Activated CD4-positive, alpha-beta T cell treated with anti-CD3 and anti-CD28 coated beads for 36 hours (primary cell): ENCODE results near the gene TMX1. TPM values are rescaled to one million over a fixed set of nuclear protein-coding genes. Genes with fewer than 3 reads are reported as not detected.
A peak's percentile ranks its signal among the peaks of the same experiment; 100 is the strongest.

Experiments
- ATAC-seq: fragments of 200-7000 bp; cut with Tn5 transposase; one replicate; pipeline ENCODE4 v1.10.0; 2021; ENCODE audit warnings: mild to moderate bottlenecking, moderate library complexity
- CTCF ChIA-PET: fragments of 350-600 bp; sonication (Branson Sonifier 250); formaldehyde crosslinking; loops from one replicate; lab custom pipeline; 2021; ENCODE audit warnings: antibody characterized with exemption; lab: Charles Lee
- POLR2A ChIA-PET: fragments of 350-600 bp; sonication (Branson Sonifier 250); formaldehyde crosslinking; loops from one replicate; lab custom pipeline; 2021; ENCODE audit warnings: antibody characterized with exemption, inconsistent platforms; lab: Charles Lee
- DNase-seq: peaks from one replicate; pipeline ENCODE4 v3.0.0-alpha.2; 2020
- H3K27ac Mint-ChIP-seq: one replicate; pipeline ENCODE4 v1.8.0; 2021; ENCODE audit warnings: mixed read lengths
- H3K27me3 Mint-ChIP-seq: one replicate; pipeline ENCODE4 v1.8.0; 2021; ENCODE audit warnings: mixed read lengths
- H3K36me3 Mint-ChIP-seq: one replicate; pipeline ENCODE4 v1.8.0; 2021; ENCODE audit warnings: low read depth, mixed read lengths
- H3K4me1 Mint-ChIP-seq: one replicate; pipeline ENCODE4 v1.8.0; 2021; ENCODE audit warnings: mixed read lengths
- H3K4me3 Mint-ChIP-seq: one replicate; pipeline ENCODE4 v1.8.0; 2021; ENCODE audit warnings: mild to moderate bottlenecking, moderate library complexity, mixed read lengths
- H3K9me3 Mint-ChIP-seq: one replicate; pipeline ENCODE4 v1.8.0; 2021; ENCODE audit warnings: low read depth, mixed read lengths
- intact Hi-C, 2 experiments: fragments of 100-400 bp; cut with DNase I in 1 of 2; cut with micrococcal nuclease in 1 of 2; formaldehyde crosslinking; loops; one replicate each; pipeline versions ENCODE4 v1.14.2 to v1.15.1; 2022 to 2024; cut with DNase I, micrococcal nuclease
- total RNA-seq, 2 experiments: library from RNA; stranded (reverse); gene quantifications; one replicate each; pipeline ENCODE4 v1.2.3, GENCODE V29; 2021

The TMX1 gene
- total RNA-seq, 2 experiments from 2014 or later, result 38.8 to 55.9 TPM

- no peak for DNase-seq
- H3K36me3 Mint-ChIP-seq, result peaks cover 38% of the 10 kb centered on the region
- ATAC-seq, result no peak
- no peak overlapping the region for H3K4me3 Mint-ChIP-seq
- no peaks in the 10 kb centered on the region for H3K27me3 Mint-ChIP-seq
- ChIA-PET CTCF (no interaction called here), POLR2A (no interaction called here)
- intact Hi-C loops, result loop anchor here (5.0 to 10.0 kb wide), 3 partner anchors 410 to 1308 kb away; partner anchors contain the start of genes FRMD6 (in 1 of the 2), GPR137C (in 1 of the 2) and TXNDC16 (in 1 of the 2)
- no peaks in the 10 kb centered on the region for H3K9me3 Mint-ChIP-seq
- H3K27ac Mint-ChIP-seq, result no peak overlapping the region
- peaks cover 18% of the 10 kb centered on the region for H3K4me1 Mint-ChIP-seq
Measured at GRCh38 chr14:51244591-51244990, 4.5 kb downstream of the TMX1 start.

GRCh38 chr14:51246032-51246431, 6.0 kb downstream of the TMX1 start:
- ChIA-PET CTCF (interaction anchor here (1.4 kb wide), 1 partner anchor 9 kb away, joined by 5 read pairs; no protein-coding TSS in a partner anchor), POLR2A (no interaction called here)
- peaks cover 18% of the 10 kb centered on the region for H3K4me1 Mint-ChIP-seq
- intact Hi-C loops, result loop anchor here in 1 of 2 experiments (10.0 kb wide), 1 partner anchor 409 kb away; the partner anchor contains the start of gene FRMD6
- H3K36me3 Mint-ChIP-seq, result peaks cover 50% of the 10 kb centered on the region
- DNase-seq (no peak), ATAC-seq (no peak)
- no peaks in the 10 kb centered on the region for H3K9me3 Mint-ChIP-seq
- H3K27ac Mint-ChIP-seq, result peak overlapping the region; percentile 69
- H3K4me3 Mint-ChIP-seq, result no peak overlapping the region
- no peaks in the 10 kb centered on the region for H3K27me3 Mint-ChIP-seq

- Mint-ChIP-seq H3K27ac (no peak overlapping the region), H3K4me3 (no peak overlapping the region), H3K27me3 (no peaks in the 10 kb centered on the region), H3K9me3 (no peaks in the 10 kb centered on the region), H3K36me3 (peaks cover 65% of the 10 kb centered on the region), H3K4me1 (peaks cover 24% of the 10 kb centered on the region)
- CTCF ChIA-PET, result no interaction called here
- POLR2A ChIA-PET, result no interaction called here
- ATAC-seq, result no peak
- intact Hi-C loops, result loop anchor here in 1 of 2 experiments (10.0 kb wide), 1 partner anchor 406 kb away; the partner anchor contains the start of gene FRMD6
- DNase-seq, result no peak
Measured at GRCh38 chr14:51248016-51248987, 8.3 kb downstream of the TMX1 start.

- H3K4me3 Mint-ChIP-seq, result no peak overlapping the region
- DNase-seq (no peak), ATAC-seq (no peak)
- H3K27me3 Mint-ChIP-seq, result no peaks in the 10 kb centered on the region
- H3K9me3 Mint-ChIP-seq, result no peaks in the 10 kb centered on the region
- ChIA-PET POLR2A (no interaction called here), CTCF (no interaction called here)
- no peak overlapping the region for H3K27ac Mint-ChIP-seq
- peaks cover 6% of the 10 kb centered on the region for H3K4me1 Mint-ChIP-seq
- H3K36me3 Mint-ChIP-seq, result peaks cover 62% of the 10 kb centered on the region
- intact Hi-C loops, result no loop called here
Measured at GRCh38 chr14:51251486-51251885, 11.4 kb downstream of the TMX1 start.

DNA sequence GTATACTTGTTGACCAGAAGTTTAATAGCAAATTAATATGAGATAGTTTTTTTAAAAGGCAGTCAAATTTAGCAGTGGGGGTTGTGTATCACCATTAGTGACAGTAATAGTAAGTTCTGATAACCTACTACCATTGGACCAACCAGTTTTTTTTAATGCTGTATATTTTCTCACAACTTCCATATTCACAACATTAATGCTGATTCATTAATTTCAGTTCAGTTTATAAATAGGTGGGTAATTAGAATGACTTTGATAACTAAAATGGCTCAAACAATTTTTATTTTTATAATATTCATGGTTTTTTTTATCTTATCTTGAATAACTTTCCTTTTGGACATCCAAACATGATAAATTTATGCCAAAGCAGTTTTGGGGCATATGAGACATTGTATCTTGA, 13.8 kb downstream of the TMX1 start:
- Mint-ChIP-seq H3K36me3 (peaks cover 64% of the 10 kb centered on the region), H3K27ac (no peak overlapping the region), H3K27me3 (no peaks in the 10 kb centered on the region), H3K4me1 (peaks cover 6% of the 10 kb centered on the region), H3K9me3 (peaks cover 5% of the 10 kb centered on the region), H3K4me3 (no peak overlapping the region)
- ATAC-seq, result no peak
- CTCF ChIA-PET, result no interaction called here
- DNase-seq, result no peak
- POLR2A ChIA-PET, result no interaction called here
- intact Hi-C loops, result no loop called here

DNA sequence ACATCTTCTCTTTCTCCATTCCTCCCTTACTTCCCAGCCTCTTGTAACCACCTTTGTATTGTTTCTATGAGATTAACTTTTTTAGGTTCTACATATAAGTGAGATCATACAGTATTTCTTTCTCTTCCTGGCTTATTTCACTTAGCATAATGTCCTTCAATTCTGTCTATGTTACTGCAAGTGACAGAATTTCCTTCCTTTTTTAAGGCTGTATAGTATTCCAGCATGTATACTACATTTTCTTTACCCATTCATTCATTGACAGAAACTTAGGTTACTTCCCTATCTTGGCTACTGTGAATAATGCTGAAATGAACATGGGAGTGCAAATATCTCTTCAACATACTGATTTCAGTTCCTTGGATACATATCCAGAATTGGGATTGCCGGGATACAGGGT, 18.2 kb downstream of the TMX1 start:
- DNase-seq (no peak), ATAC-seq (no peak)
- Mint-ChIP-seq H3K4me3 (no peak overlapping the region), H3K9me3 (peaks cover 5% of the 10 kb centered on the region), H3K27ac (no peak overlapping the region), H3K36me3 (peaks cover 37% of the 10 kb centered on the region), H3K27me3 (no peaks in the 10 kb centered on the region), H3K4me1 (peaks cover 24% of the 10 kb centered on the region)
- POLR2A ChIA-PET, result no interaction called here
- intact Hi-C loops, result no loop called here
- CTCF ChIA-PET, result no interaction called here

GRCh38 chr14:51258788-51259187, 18.7 kb downstream of the TMX1 start:
- Mint-ChIP-seq H3K27ac (no peak overlapping the region), H3K9me3 (peaks cover 5% of the 10 kb centered on the region), H3K4me3 (no peak overlapping the region), H3K27me3 (no peaks in the 10 kb centered on the region), H3K4me1 (peaks cover 24% of the 10 kb centered on the region), H3K36me3 (peaks cover 33% of the 10 kb centered on the region)
- CTCF ChIA-PET, result no interaction called here
- ATAC-seq, result no peak
- POLR2A ChIA-PET, result no interaction called here
- intact Hi-C loops, result no loop called here
- DNase-seq, result no peak

- intact Hi-C loops, result no loop called here
- H3K27me3 Mint-ChIP-seq, result no peaks in the 10 kb centered on the region
Measured at GRCh38 chr14:51260225-51260624, 20.2 kb downstream of the TMX1 start.

DNA sequence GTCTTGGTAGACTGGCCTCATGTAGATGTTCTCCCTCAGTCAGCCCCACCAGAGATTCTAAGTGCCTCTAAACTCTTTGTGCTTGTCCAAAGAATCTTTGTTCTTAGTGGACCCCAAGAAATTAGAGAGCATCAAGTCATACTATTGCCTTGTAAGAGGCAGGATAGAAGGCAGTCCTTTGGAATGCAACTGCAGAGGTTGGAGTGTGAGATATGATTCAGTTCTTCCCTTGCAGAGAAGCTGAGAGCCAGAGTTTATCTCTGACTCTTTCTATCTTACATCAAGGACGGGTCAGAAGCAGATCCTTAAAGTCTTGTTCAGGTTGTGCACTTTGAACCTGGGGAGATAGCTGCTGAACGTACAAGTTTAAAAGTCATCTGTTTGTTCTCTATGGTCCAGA, 21.1 kb downstream of the TMX1 start:
- Mint-ChIP-seq H3K27ac (peak overlapping the region; percentile 40), H3K4me1 (peaks cover 24% of the 10 kb centered on the region), H3K9me3 (peaks cover 5% of the 10 kb centered on the region), H3K36me3 (peaks cover 23% of the 10 kb centered on the region), H3K27me3 (no peaks in the 10 kb centered on the region), H3K4me3 (no peak overlapping the region)
- CTCF ChIA-PET, result interaction anchor here (1.2 kb wide), 1 partner anchor 18 kb away, joined by 4 read pairs; no protein-coding TSS in a partner anchor
- intact Hi-C loops, result no loop called here
- POLR2A ChIA-PET, result no interaction called here
- ATAC-seq (no peak), DNase-seq (no peak)

More at GRCh38 chr14:51260225-51260624, 20.2 kb downstream of the TMX1 start:
- peaks cover 24% of the 10 kb centered on the region for H3K4me1 Mint-ChIP-seq
- POLR2A ChIA-PET, result interaction anchor here (0.5 to 0.7 kb wide), 2 partner anchors 165 to 648 kb away, joined by 3 read pairs; partner anchors contain the start of gene TRIM9
- peaks cover 5% of the 10 kb centered on the region for H3K9me3 Mint-ChIP-seq
- peaks cover 28% of the 10 kb centered on the region for H3K36me3 Mint-ChIP-seq
- ATAC-seq (peak; percentile 85), DNase-seq (peak; percentile 22)
- no peak overlapping the region for H3K4me3 Mint-ChIP-seq
- H3K27ac Mint-ChIP-seq, result peak overlapping the region; percentile 32
- CTCF ChIA-PET, result interaction anchor here (0.7 to 1.5 kb wide), 3 partner anchors 17 to 519 kb away, joined by 3 read pairs; no protein-coding TSS in a partner anchor

DNA sequence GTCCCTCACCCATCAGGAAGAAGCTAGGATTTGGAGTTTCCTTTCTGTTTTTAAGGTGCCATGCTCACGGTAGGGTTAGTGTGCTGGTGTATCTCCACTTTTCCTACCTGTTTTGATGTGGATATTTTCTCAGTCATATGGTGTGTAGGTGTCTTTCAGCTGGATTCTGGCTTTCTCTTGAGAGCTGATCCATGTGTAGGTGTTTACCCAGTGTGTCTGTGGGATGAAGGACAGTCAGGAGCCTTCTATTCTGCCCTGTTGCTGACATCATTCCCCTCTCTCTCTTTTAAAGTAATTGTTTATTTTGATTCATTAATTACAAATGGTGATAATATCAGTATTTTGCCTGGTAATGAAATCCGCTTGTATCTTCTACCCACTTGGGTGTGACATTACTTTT, 22.8 kb downstream of the TMX1 start:
- CTCF ChIA-PET, result interaction anchor here (0.7 to 2.2 kb wide), 4 partner anchors 9 to 59 kb away, joined by 3 to 8 read pairs (median 4); no protein-coding TSS in a partner anchor
- H3K27ac Mint-ChIP-seq, result no peak overlapping the region
- ATAC-seq (no peak), DNase-seq (no peak)
- peaks cover 5% of the 10 kb centered on the region for H3K9me3 Mint-ChIP-seq
- peaks cover 17% of the 10 kb centered on the region for H3K36me3 Mint-ChIP-seq
- H3K4me1 Mint-ChIP-seq, result peaks cover 24% of the 10 kb centered on the region
- H3K4me3 Mint-ChIP-seq, result no peak overlapping the region
- H3K27me3 Mint-ChIP-seq, result no peaks in the 10 kb centered on the region
- intact Hi-C loops, result no loop called here
- POLR2A ChIA-PET, result no interaction called here

GRCh38 chr14:51269634-51270033, 29.6 kb downstream of the TMX1 start:
- Mint-ChIP-seq H3K4me3 (no peak overlapping the region), H3K27ac (no peak overlapping the region), H3K27me3 (no peaks in the 10 kb centered on the region), H3K4me1 (peaks cover 2% of the 10 kb centered on the region), H3K36me3 (peaks cover 5% of the 10 kb centered on the region), H3K9me3 (no peaks in the 10 kb centered on the region)
- ChIA-PET CTCF (interaction anchor here (1.3 to 3.5 kb wide), 2 partner anchors 13 to 30 kb away, joined by 3 to 16 read pairs; partner anchors contain the start of gene TMX1), POLR2A (no interaction called here)
- ATAC-seq, result no peak
- no peak for DNase-seq
- intact Hi-C loops, result no loop called here
